ENCODE data around the gene KRT40.

- TF ChIP-seq RAD21 (IDR thresholded peaks at IDR 0.05; ENCODE audit: low read depth): peak; percentile 34; the same call in 1 of the 2 replicates
- TF ChIP-seq YY1 (IDR thresholded peaks at IDR 0.05; ENCODE audit: low read depth): peak; percentile 47; the same call in 1 of the 2 replicates
- TF ChIP-seq CREB1 (IDR thresholded peaks at IDR 0.05; ENCODE audit: low read depth): no peak
- no peak for TF ChIP-seq USF1 (IDR thresholded peaks at IDR 0.05)
- no peak for TF ChIP-seq EGR1 (IDR thresholded peaks at IDR 0.05)
- peak; percentile 44 for TF ChIP-seq CEBPB (IDR thresholded peaks at IDR 0.05)
- TF ChIP-seq ZBTB7A (IDR thresholded peaks at IDR 0.05; ENCODE audit: low read depth): no peak
These were observed 51.5 kb downstream of the KRT40 start for GRCh38 chr17:40932608-40933007.

Data from Ishikawa (cell line).